Thyroid gland (tissue), 4 donors: ENCODE measurements around the gene PIK3R6. TPM values are rescaled to one million over a fixed set of nuclear protein-coding genes. Genes with fewer than 3 reads are reported as not detected.

Source experiments
- DNase-seq, 2 donors: peaks; one replicate each; pipeline ENCODE4 v3.0.0-alpha.2; 2019
- H3K27ac ChIP-seq, 3 donors: fragments of 200-600 bp; sonication (generic); 1 replicate in 2 of 3; 2 replicates in 1 of 3; pipeline ENCODE4 v1.5.1; 2016 to 2019; ENCODE audit warnings: mild to moderate bottlenecking in 1 of 3, moderate library complexity in 1 of 3
- H3K27me3 ChIP-seq: fragments of 200-600 bp; sonication (generic); one replicate; pipeline ENCODE4 v1.5.1; 2019
- H3K36me3 ChIP-seq, 2 donors: fragments of 200-600 bp; sonication (generic); one replicate each; pipeline ENCODE4 v1.5.1; 2016 to 2019
- H3K4me1 ChIP-seq, 2 donors: fragments of 200-600 bp; sonication (generic); one replicate each; pipeline ENCODE4 v1.5.1; 2017 to 2019
- H3K4me3 ChIP-seq, 3 donors: fragments of 200-600 bp; sonication (generic); replicated peaks in 1 of 3; 1 replicate in 2 of 3; 2 replicates in 1 of 3; pipeline ENCODE4 v1.5.1; 2016; ENCODE audit warnings: mild to moderate bottlenecking in 1 of 3
- H3K9me3 ChIP-seq: fragments of 200-600 bp; sonication (generic); one replicate; pipeline ENCODE4 v1.5.1; 2017
- CTCF ChIP-seq, 6 experiments: fragments of 200-600 bp in 3 of 6; fragments of 450-650 bp in 3 of 6; sonication (generic) in 3 of 6; IDR thresholded peaks; one replicate each; pipeline ENCODE4 v1.5.1; 2016 to 2019; ENCODE audit warnings: antibody characterized with exemption in 6 of 6, mild to moderate bottlenecking in 2 of 6, inconsistent platforms in 1 of 6, moderate library complexity in 1 of 6
- POLR2A ChIP-seq, 2 donors: fragments of 450-650 bp; IDR thresholded peaks; one replicate each; pipeline ENCODE4 v1.6.1; 2017; ENCODE audit warnings: antibody characterized with exemption in 2 of 2, mild to moderate bottlenecking in 2 of 2, moderate library complexity in 1 of 2
- WGBS, 2 donors: methylation state at CpG; one replicate each; pipeline ENCODE4 v1.1.5; 2017; 5-methylcytosine and 5-hydroxymethylcytosine counted together
- intact Hi-C: fragments of 100-400 bp; cut with DNase I; formaldehyde crosslinking; loops from one replicate; pipeline ENCODE4 v1.15.1; 2023
- total RNA-seq, 4 donors: library from RNA; depleted of rRNA; stranded (reverse); fragments of >200 nt; gene quantifications; one replicate each; pipeline ENCODE4 v1.2.3, GENCODE V29; 2016

The PIK3R6 gene
- total RNA-seq, 4 donors from 2014 or later, result 0.22 TPM; not detected in 3

DNA sequence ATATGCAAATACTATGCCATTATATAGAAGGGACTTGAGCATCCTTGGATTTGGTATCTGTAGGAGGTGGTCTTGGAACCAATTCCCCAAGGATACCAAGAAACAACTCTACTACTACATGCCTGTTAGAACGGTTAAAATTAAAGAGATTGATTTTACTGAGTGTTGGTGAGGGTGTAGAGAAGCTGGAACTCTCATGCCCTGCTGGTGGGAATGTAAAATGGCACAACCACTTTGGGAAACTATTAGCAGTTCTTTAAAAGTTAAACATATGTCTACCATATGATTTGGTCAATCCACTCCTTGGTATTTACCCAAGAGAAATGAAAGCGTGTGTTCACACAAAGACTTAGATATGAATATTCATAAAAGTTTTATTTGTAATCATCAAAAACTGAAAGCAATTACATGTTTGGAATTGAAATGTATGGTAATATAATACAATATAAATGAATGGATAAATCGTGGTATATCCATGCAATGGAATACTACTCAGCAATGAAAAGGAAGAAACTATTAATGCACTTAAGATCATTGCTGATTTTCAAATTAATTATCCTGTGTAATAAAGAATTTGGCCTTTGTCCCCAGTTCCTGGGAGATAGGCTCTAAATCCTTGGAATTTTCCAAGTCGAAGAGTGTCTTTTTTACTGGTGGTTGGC is 76.1 kb downstream of the PIK3R6 start:
- TF ChIP-seq POLR2A (IDR thresholded peaks at IDR 0.05) (no peak), CTCF (IDR thresholded peaks at IDR 0.05) (no peak)
- WGBS, 2 donors, result 72 to 86% methylated on average over 4 of the region's 4 CpGs
- H3K27ac ChIP-seq, result no peak overlapping the region
- H3K4me3 ChIP-seq, result no peak overlapping the region
- intact Hi-C loops, result no loop called here
- H3K36me3 ChIP-seq, result no peaks in the 10 kb centered on the region
- no peaks in the 10 kb centered on the region for H3K9me3 ChIP-seq
- no peaks in the 10 kb centered on the region for H3K4me1 ChIP-seq
- DNase-seq, result no peak
- no peaks in the 10 kb centered on the region for H3K27me3 ChIP-seq

DNA sequence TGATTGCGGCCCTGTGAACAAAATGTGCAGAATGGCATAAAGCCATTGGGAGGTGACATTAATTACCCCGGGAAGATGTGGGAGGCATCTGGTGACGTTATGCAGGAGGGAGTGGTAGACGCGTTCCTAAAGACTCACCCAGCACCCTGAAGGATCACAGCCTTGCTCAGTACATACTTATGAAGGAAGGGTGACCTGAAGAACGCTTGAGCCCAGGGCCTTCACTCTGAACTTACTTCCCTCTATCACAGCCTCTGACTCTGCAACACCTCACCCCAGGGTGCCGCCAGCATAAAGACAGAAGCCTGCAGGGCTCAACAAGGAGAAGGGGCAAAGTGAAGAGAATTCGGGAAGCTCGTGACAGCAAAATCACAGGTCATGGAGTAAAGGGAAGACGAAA is 77.7 kb downstream of the PIK3R6 start:
- no peak overlapping the region for H3K27ac ChIP-seq

DNA sequence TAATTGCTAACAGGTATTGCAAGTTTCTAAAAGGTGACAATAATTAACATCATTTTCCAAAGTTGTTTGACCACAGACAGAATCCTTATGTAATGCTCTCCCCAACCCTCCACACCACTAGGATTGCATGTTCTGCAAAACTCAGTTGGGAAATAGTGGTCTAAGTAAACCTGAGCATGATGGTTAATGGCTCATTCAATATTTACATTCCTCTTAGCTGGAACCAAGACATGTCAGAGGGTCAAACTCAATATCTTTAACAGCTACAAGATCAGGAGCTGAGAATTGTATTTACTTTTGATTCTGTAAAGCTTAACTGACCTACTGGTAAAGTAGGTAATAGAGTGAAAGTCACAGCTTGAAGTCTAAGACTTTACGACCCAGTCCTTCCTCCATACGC is 78.5 kb downstream of the PIK3R6 start:
- WGBS, 2 donors, result 93 to 95% methylated on average over 2 of the region's 2 CpGs
- no peaks in the 10 kb centered on the region for H3K9me3 ChIP-seq
- no peak overlapping the region for H3K4me3 ChIP-seq
- H3K4me1 ChIP-seq, result no peaks in the 10 kb centered on the region
- H3K27ac ChIP-seq, result no peak overlapping the region
- H3K27me3 ChIP-seq, result no peaks in the 10 kb centered on the region
- TF ChIP-seq CTCF (IDR thresholded peaks at IDR 0.05), result no peak
- no peak for TF ChIP-seq POLR2A (IDR thresholded peaks at IDR 0.05)
- no peak for DNase-seq
- intact Hi-C loops, result no loop called here
- no peaks in the 10 kb centered on the region for H3K36me3 ChIP-seq

More for the DNA sequence above, 77.7 kb downstream of the PIK3R6 start:
- no peak for TF ChIP-seq POLR2A (IDR thresholded peaks at IDR 0.05)
- H3K36me3 ChIP-seq, result no peaks in the 10 kb centered on the region
- no peak overlapping the region for H3K4me3 ChIP-seq
- no peak for DNase-seq
- intact Hi-C loops, result no loop called here
- H3K9me3 ChIP-seq, result no peaks in the 10 kb centered on the region
- H3K4me1 ChIP-seq, result no peaks in the 10 kb centered on the region
- H3K27me3 ChIP-seq, result no peaks in the 10 kb centered on the region
- WGBS, 2 donors, result 68 to 75% methylated on average over 10 of the region's 10 CpGs

- no peaks in the 10 kb centered on the region for H3K27me3 ChIP-seq
- no peak overlapping the region for H3K27ac ChIP-seq
- no peak overlapping the region for H3K4me3 ChIP-seq
- H3K9me3 ChIP-seq, result no peaks in the 10 kb centered on the region
- peak; percentile 67 to 87 (median 78) for TF ChIP-seq CTCF (IDR thresholded peaks at IDR 0.05)
- TF ChIP-seq POLR2A (IDR thresholded peaks at IDR 0.05), result no peak
- intact Hi-C loops, result no loop called here
- DNase-seq, result peak; percentile 77 to 84
- 33 to 40% methylated on average over 15 to 19 of the region's 19 CpGs for WGBS, 2 donors
- no peaks in the 10 kb centered on the region for H3K36me3 ChIP-seq
- no peaks in the 10 kb centered on the region for H3K4me1 ChIP-seq
Measured at GRCh38 chr17:8785547-8786413, 81.7 kb downstream of the PIK3R6 start.

GRCh38 chr17:8782176-8782575 is 85.3 kb downstream of the PIK3R6 start:
- intact Hi-C loops, result no loop called here
- no peaks in the 10 kb centered on the region for H3K36me3 ChIP-seq
- H3K9me3 ChIP-seq, result no peaks in the 10 kb centered on the region
- no peak for TF ChIP-seq CTCF (IDR thresholded peaks at IDR 0.05)
- no peak for TF ChIP-seq POLR2A (IDR thresholded peaks at IDR 0.05)
- no peak overlapping the region for H3K4me3 ChIP-seq
- DNase-seq, result no peak
- WGBS, 2 donors, result 100% methylated on average over 1 of the region's 1 CpG
- no peak overlapping the region for H3K27ac ChIP-seq
- H3K4me1 ChIP-seq, result peaks cover 0 to 3% of the 10 kb centered on the region in 2 donors
- no peaks in the 10 kb centered on the region for H3K27me3 ChIP-seq
